Activated effector memory CD4-positive, alpha-beta T cell treated with Interleukin-2 at 50 U/mL for 16 hours (primary cell): ENCODE measurements around the gene CREB3L1.

ENCODE experiments used
- DNase-seq: peaks from one replicate; pipeline ENCODE4 v3.0.0-alpha.2; 2020

The CREB3L1 gene

GRCh38 chr11:46330563-46331281 is 53.3 kb downstream of the CREB3L1 start:
- DNase-seq, result no peak

DNA sequence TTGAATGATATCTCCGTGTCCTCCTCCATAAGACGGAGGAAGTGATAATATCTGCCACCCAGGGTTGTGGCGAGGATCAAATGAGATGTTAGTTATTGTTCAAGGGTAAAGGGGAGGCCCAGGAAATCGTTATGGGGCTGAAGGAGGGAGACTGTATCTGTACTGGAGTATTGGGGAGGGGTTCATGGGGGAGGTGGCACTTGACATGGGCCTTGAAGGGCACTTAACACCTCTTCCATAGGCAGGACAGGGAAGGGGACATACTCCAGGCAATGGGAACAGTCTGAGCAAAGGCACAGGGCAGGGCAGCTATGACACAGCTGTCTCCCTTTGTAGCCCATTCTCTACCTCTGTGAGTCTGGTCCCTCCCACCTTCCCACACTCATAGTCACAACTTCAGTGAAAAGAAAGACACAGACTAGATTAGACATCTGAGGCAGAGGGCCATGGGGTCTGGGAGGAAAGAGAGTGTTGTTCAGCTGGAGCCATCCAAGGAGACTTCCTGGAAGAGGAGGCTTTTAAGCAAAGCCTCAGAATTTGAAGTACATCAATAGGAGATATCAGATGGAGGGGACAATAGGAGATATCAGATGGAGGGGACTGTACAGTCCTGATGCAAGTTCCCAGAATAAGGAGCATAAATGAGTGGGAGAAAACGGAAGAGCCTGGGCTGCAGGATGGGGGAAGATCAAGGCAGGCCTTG is 54.0 kb downstream of the CREB3L1 start:
- peak; percentile 31 for DNase-seq

GRCh38 chr11:46332093-46332567 is 54.7 kb downstream of the CREB3L1 start:
- DNase-seq, result no peak

GRCh38 chr11:46332568-46333393 is 55.3 kb downstream of the CREB3L1 start:
- no peak for DNase-seq

DNA sequence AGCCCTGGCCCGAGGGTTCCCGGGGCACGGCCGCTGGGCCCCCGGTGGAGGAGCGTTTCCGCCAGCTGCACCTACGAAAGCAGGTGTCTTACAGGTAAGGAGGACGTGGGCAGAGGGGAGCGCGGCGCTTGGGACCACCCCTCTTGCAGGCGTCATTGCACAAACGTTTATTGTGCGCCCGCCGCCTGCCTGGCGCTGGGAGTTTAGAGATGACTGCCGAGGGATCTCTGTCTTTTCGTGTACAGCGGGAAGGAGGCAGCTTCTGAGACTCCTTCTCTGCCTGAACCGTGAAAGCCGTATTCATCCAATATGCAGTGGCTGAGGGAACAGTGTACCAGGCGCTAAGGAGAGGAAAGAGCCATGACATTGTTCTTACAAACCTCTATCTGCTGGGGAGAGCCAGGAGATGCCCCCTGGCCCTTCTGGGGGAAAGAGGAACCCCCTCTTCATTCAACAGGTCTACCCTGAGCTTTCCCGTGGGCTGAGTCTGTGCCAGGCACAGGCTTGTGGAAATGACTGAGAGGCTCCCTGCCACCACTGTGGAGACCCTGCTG is 56.0 kb downstream of the CREB3L1 start:
- no peak for DNase-seq

GRCh38 chr11:46334211-46334610 is 56.7 kb downstream of the CREB3L1 start:
- no peak for DNase-seq

- no peak for DNase-seq
Measured at GRCh38 chr11:46335271-46335670, 57.8 kb downstream of the CREB3L1 start.

DNA sequence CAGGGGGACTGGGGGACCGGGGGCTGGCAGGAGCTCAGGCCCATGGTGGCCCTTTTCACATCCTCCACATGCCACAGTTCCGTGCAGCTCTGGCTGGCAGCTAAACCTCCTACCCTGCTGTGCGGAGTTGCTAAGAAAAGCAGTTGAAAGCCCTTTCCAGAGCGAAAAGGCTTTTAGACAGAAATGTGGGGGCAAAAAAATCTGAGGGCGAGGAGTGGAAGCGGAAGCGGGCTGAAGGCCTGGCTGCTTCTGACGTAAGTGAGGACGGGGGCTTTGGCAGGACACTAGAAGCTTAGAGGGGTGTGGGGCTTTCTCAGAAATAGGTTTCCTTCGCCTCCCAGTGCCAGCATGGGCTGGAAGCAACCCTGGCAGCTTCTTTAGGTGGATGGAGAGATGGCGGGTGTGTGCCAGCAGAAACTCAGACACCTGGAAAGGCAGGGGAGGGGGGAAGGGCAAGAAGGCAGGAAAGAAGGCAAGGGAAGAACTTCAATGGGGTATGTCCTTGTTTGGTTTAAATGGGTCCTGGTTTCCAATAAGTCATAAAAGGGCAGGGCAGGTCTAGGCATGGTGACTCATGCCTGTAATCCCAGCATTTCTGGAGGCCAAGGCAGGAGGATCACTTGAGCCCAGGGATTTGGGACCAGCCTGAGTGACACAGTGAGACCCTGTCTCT is 58.6 kb downstream of the CREB3L1 start:
- no peak for DNase-seq

- DNase-seq, result no peak
Measured at GRCh38 chr11:46336563-46337180, 59.2 kb downstream of the CREB3L1 start.

GRCh38 chr11:46337626-46338345 is 60.3 kb downstream of the CREB3L1 start:
- DNase-seq, result no peak

GRCh38 chr11:46338636-46338987 is 61.1 kb downstream of the CREB3L1 start:
- DNase-seq, result no peak

DNA sequence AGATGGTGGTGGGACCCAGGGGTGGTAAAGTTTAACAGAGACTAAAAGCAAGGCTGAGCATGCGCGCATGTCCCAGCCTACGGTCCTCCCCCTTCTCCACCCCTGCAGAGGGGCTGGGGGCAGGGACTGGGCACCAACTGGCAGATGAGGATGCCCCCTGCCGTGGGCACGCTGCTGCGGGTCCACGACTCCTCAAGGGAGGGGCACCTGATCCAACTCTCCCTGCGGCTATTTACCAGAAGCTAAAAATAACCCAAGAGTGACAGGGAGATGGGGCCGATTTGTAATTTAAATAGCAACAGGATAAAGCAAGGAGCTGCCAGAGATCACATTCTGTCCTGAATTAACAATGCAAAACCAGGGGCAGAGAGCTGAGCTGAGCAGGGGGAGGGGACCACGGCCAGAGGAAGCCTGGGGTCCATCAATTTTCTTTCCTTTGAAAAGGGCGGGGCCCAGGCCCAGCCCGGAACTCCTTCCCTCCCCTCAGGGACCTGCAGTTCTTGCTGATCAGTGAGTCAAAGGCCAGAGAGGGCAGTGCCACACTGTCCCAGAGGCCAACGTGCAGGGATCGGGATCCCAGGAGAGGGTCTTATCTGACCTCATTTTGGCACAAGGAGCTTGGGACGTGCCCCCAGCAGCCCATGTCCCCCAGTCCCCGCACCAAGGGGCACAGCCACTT is 61.7 kb downstream of the CREB3L1 start:
- no peak for DNase-seq

GRCh38 chr11:46339816-46340215 is 62.4 kb downstream of the CREB3L1 start:
- DNase-seq, result no peak

- DNase-seq, result no peak
Measured at GRCh38 chr11:46341454-46341853, 64.0 kb downstream of the CREB3L1 start.

GRCh38 chr11:46342239-46342638 is 64.8 kb downstream of the CREB3L1 start:
- no peak for DNase-seq

GRCh38 chr11:46343520-46343919 is 66.1 kb downstream of the CREB3L1 start:
- DNase-seq, result no peak

- no peak for DNase-seq
Measured at GRCh38 chr11:46345131-46345597, 67.7 kb downstream of the CREB3L1 start.

- DNase-seq, result no peak
Measured at GRCh38 chr11:46345881-46346484, 68.5 kb downstream of the CREB3L1 start.

GRCh38 chr11:46346886-46347636 is 69.6 kb downstream of the CREB3L1 start, which contains the start of gene DGKZ:
Gene DGKZ (plus strand): TSS chr11:46347463. CDS start chr11:46347660, 197 bp downstream.
- DNase-seq, result peak; percentile 90
